RWPE1 (cell line): ENCODE results near the gene NDUFV3.
"Not testable (repeated sequence)": the region's sequence is repeated elsewhere in the genome, so short reads cannot be mapped to it uniquely, and the experiment has no call there.

Experiments used
- CTCF ChIA-PET: fragments of 350-600 bp; sonication (Branson Sonifier 250); formaldehyde crosslinking; extraction: SDS; loops from one replicate; lab custom pipeline; 2021; lab: Yijun Ruan, JAX
- POLR2A ChIA-PET: fragments of 400-600 bp; formaldehyde crosslinking; extraction: SDS; loops from one replicate; lab custom pipeline; 2020; ENCODE audit warnings: antibody characterized with exemption; ENCODE audit not compliant: low non-redundant PET; lab: Yijun Ruan, JAX
- DNase-seq: peaks from one replicate; pipeline ENCODE4 v3.0.0; 2012; ENCODE audit warnings: low spot score
- H3K27ac ChIP-seq: fragments of 450-650 bp; 2 replicates; pipeline ENCODE4 v1.5.1; 2017
- TF ChIP-seq, protein P1 (sequence below): fragments of 450-650 bp; conservative IDR thresholded peaks from 2 replicates; pipeline ENCODE4 v1.5.1; 2017; ENCODE audit warnings: low read depth, mild to moderate bottlenecking

The NDUFV3 gene

GRCh38 chr21:42847726-42848125 is 45.4 kb upstream of the NDUFV3 start:
- H3K27ac ChIP-seq, result 0 out of 2 replicates have a peak overlapping the region, but pooled peaks have one; percentile 1
- TF ChIP-seq, protein P1, sequence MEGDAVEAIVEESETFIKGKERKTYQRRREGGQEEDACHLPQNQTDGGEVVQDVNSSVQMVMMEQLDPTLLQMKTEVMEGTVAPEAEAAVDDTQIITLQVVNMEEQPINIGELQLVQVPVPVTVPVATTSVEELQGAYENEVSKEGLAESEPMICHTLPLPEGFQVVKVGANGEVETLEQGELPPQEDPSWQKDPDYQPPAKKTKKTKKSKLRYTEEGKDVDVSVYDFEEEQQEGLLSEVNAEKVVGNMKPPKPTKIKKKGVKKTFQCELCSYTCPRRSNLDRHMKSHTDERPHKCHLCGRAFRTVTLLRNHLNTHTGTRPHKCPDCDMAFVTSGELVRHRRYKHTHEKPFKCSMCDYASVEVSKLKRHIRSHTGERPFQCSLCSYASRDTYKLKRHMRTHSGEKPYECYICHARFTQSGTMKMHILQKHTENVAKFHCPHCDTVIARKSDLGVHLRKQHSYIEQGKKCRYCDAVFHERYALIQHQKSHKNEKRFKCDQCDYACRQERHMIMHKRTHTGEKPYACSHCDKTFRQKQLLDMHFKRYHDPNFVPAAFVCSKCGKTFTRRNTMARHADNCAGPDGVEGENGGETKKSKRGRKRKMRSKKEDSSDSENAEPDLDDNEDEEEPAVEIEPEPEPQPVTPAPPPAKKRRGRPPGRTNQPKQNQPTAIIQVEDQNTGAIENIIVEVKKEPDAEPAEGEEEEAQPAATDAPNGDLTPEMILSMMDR, result no peak
- no peak for DNase-seq
- CTCF ChIA-PET, result no interaction called here
- POLR2A ChIA-PET, result no interaction called here

DNA sequence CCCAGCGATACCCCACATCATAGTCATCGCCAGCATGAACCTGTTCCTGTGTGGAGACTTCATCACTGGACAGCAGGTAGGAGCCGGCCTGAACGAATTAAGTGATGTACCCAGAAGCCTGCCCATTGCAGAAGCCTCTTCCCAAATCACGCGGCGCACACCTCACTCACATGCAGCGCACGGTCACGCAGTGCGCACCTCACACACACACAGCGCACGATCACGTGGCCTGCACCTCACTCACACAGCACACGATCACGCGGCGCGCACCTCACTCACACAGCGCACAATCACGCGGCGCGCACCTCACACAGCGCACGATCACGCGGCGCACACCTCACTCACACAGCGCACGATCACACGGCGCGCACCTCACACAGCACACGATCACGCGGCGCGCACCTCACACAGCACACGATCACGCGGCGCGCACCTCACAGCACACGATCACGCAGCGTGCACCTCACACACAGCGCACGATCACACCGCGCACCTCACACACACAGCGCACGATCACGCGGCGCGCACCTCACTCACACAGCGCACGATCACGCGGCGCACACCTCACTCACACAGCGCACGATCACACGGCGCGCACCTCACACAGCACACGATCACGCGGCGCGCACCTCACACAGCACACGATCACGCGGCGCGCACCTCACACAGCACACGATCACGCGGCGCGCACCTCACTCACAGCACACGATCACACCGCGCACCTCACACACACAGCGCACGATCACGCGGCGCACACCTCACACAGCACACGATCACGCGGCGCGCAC is 44.8 kb upstream of the NDUFV3 start:
- POLR2A ChIA-PET, DNase-seq, CTCF ChIA-PET, H3K27ac ChIP-seq: not testable (repeated sequence)

GRCh38 chr21:42848932-42849758 is 44.0 kb upstream of the NDUFV3 start:
- CTCF ChIA-PET, result no interaction called here
- POLR2A ChIA-PET, result no interaction called here
- TF ChIP-seq, protein P1, result no peak

GRCh38 chr21:42849759-42850412 is 43.2 kb upstream of the NDUFV3 start:
- ChIA-PET POLR2A (no interaction called here), CTCF (no interaction called here)
- no peak for DNase-seq
- TF ChIP-seq, protein P1, result no peak
- no peak overlapping the region for H3K27ac ChIP-seq

More at GRCh38 chr21:42848932-42849758, 44.0 kb upstream of the NDUFV3 start:
- no peak overlapping the region for H3K27ac ChIP-seq
- no peak for DNase-seq

DNA sequence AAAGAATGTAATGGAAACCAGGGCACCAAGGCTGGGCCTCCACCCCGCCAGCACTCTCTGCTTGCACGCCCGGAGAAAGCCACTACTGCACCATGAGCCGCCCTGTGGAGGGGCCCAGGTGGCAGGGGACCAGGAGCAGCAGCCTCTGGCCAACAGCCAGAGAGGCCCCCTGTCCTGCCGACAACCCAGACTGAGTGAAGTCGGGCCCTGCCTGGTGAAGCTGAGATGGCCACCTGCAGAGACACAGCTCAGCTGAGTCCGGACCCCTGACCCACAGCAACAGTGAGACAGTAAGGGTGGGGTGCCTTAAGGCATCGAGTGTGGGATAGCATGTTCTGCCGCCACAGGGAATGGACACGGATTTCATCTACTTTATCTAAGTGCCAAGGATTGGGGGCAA is 42.6 kb upstream of the NDUFV3 start:
- ChIA-PET POLR2A (no interaction called here), CTCF (interaction anchor here (1.3 kb wide), 1 partner anchor 258 kb away, joined by 3 read pairs; no protein-coding TSS in a partner anchor)
- TF ChIP-seq, protein P1, result no peak
- no peak overlapping the region for H3K27ac ChIP-seq
- no peak for DNase-seq

- DNase-seq, result no peak
- CTCF ChIA-PET, result interaction anchor here (1.3 kb wide), 1 partner anchor 258 kb away, joined by 3 read pairs; no protein-coding TSS in a partner anchor
Measured at GRCh38 chr21:42850866-42851391, 42.2 kb upstream of the NDUFV3 start.

More at GRCh38 chr21:42850866-42851391, 42.2 kb upstream of the NDUFV3 start:
- POLR2A ChIA-PET, result no interaction called here
- no peak overlapping the region for H3K27ac ChIP-seq
- TF ChIP-seq, protein P1, result peak; percentile 29; the same call in 1 of the 2 replicates
